ENCODE results near the gene FCHO2.

FCHO2 gene

DNA sequence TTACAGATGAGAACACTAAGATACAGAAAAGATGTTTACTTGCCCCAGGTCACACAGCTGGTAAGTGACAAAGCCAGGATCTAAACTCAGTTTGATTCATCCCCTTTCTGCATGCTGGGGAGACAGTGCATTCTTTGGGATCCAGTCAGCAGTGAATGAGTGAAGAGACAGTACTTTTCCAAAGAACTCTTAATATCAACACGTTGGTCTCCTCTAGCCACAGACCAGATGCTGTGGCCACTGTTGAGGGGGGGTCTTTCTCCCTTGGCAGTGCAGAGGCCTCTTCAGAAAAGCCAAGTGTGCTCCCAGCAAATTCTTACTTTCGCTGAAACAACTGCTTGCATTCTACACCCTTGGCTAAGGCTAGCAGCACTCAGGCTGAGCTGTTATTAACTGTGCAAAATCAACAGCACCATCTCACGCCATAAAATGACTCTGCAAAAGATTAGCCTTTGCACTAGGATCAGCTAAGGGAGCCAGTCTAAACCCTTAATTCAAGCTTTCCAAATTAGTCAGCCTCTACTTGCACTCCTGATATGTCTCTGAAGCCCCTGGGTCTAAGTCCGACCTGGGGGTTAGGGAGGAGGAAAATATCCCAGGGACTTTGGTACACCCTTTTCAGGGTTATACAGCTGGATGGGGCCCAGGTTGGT is 159.7 kb downstream of the FCHO2 start:
- Histone ChIP-seq H3K4me1 (ENCODE audit: insufficient read depth, low read length, severe bottlenecking) (no peaks in the 10 kb centered on the region), H3K27ac (ENCODE audit: low read depth, low read length, poor library complexity, severe bottlenecking) (no peak overlapping the region), H3K79me2 (ENCODE audit: insufficient read depth, low read length) (no peaks in the 10 kb centered on the region), H3K4me3 (ENCODE audit: low read depth, low read length, poor library complexity, severe bottlenecking) (no peak overlapping the region), H2AFZ (ENCODE audit: low read length) (no peak overlapping the region), H3K9ac (ENCODE audit: low read length) (no peak overlapping the region), H4K20me1 (ENCODE audit: insufficient read depth, low read length) (no peaks in the 10 kb centered on the region), H3F3A (ENCODE audit: insufficient read depth, low read length) (no peaks in the 10 kb centered on the region), H3K9me3 (ENCODE audit: low read length) (no peaks in the 10 kb centered on the region), H3K9me2 (ENCODE audit: low read depth, low read length) (no peaks in the 10 kb centered on the region), H3K27me3 (ENCODE audit: insufficient read depth, low read length) (no peaks in the 10 kb centered on the region), H3K4me2 (ENCODE audit: low read length) (no peak overlapping the region), H3K36me3 (ENCODE audit: insufficient read depth, low read length) (no peaks in the 10 kb centered on the region)
- TF ChIP-seq, protein P1, sequence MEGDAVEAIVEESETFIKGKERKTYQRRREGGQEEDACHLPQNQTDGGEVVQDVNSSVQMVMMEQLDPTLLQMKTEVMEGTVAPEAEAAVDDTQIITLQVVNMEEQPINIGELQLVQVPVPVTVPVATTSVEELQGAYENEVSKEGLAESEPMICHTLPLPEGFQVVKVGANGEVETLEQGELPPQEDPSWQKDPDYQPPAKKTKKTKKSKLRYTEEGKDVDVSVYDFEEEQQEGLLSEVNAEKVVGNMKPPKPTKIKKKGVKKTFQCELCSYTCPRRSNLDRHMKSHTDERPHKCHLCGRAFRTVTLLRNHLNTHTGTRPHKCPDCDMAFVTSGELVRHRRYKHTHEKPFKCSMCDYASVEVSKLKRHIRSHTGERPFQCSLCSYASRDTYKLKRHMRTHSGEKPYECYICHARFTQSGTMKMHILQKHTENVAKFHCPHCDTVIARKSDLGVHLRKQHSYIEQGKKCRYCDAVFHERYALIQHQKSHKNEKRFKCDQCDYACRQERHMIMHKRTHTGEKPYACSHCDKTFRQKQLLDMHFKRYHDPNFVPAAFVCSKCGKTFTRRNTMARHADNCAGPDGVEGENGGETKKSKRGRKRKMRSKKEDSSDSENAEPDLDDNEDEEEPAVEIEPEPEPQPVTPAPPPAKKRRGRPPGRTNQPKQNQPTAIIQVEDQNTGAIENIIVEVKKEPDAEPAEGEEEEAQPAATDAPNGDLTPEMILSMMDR (IDR thresholded peaks at IDR 0.05; ENCODE audit: low read length): no peak
- TF ChIP-seq EZH2 (IDR thresholded peaks at IDR 0.05; ENCODE audit: borderline replicate concordance, low read length): no peak

DNA sequence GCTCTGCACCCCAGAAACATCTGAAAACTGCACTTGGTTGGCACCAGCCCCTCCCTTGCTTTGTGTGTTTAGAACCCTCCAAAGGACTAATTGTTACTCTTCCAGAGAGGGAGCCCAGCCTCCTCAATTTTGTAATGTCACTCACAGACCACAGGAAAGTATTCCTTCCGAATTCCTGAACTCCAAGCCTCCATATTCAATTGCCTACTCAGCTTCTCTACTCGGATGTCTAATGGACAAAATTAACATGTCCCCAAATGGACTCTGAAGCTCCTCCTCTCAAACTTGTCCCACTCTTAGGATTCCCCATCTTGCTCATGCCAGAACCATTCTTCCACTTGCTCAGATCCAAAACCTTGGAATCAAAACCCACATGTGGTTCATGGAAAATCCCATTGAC is 160.7 kb downstream of the FCHO2 start:
- Histone ChIP-seq H2AFZ (ENCODE audit: low read length) (no peak overlapping the region), H3K4me2 (ENCODE audit: low read length) (no peak overlapping the region)

DNA sequence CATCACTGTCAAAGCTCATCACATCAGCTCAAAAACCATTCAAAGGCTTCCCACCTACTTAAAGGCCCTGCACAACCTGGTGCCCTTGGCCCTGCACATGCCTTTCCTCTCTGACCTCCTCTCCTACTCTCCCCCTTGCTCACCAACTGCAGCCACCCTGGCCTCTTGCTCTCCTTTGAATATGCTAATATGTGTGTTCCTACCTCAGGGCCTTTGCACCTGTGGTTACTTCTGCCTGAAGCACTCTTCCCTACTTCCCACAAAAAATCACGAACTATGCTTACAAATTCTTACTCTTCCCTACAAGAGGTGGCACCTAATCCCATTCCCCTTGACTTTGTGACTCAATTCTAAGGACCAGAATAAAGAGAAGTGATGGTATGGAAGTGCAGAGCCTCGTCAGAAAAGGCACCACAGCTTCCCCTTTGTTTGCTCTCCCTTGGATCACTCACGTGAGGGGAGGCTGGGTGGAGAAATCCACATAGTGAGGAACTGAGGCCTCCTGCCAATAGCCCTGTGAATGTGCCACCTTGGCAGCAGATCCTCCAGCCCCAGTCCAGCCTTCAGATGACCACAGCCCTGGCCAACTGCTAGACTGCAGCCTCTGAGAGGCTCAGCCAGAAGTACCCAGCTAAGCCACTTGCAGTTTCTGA is 161.4 kb downstream of the FCHO2 start:
- H4K20me1 ChIP-seq (ENCODE audit: insufficient read depth, low read length): no peaks in the 10 kb centered on the region
- no peak overlapping the region for H2AFZ ChIP-seq (ENCODE audit: low read length)
- H3K27ac ChIP-seq (ENCODE audit: low read depth, low read length, poor library complexity, severe bottlenecking): no peak overlapping the region
- H3K79me2 ChIP-seq (ENCODE audit: insufficient read depth, low read length): no peaks in the 10 kb centered on the region
- H3K9me3 ChIP-seq (ENCODE audit: low read length): no peaks in the 10 kb centered on the region
- no peak overlapping the region for H3K4me2 ChIP-seq (ENCODE audit: low read length)
- H3K4me1 ChIP-seq (ENCODE audit: insufficient read depth, low read length, severe bottlenecking): no peaks in the 10 kb centered on the region
- TF ChIP-seq, protein P1 (IDR thresholded peaks at IDR 0.05; ENCODE audit: low read length): no peak
- no peak for TF ChIP-seq EZH2 (IDR thresholded peaks at IDR 0.05; ENCODE audit: borderline replicate concordance, low read length)
- no peak overlapping the region for H3K4me3 ChIP-seq (ENCODE audit: low read depth, low read length, poor library complexity, severe bottlenecking)
- H3K36me3 ChIP-seq (ENCODE audit: insufficient read depth, low read length): no peaks in the 10 kb centered on the region
- no peaks in the 10 kb centered on the region for H3K9me2 ChIP-seq (ENCODE audit: low read depth, low read length)
- no peaks in the 10 kb centered on the region for H3F3A ChIP-seq (ENCODE audit: insufficient read depth, low read length)
- no peak overlapping the region for H3K9ac ChIP-seq (ENCODE audit: low read length)
- H3K27me3 ChIP-seq (ENCODE audit: insufficient read depth, low read length): no peaks in the 10 kb centered on the region

More for the DNA sequence above, 160.7 kb downstream of the FCHO2 start:
- no peaks in the 10 kb centered on the region for H3F3A ChIP-seq (ENCODE audit: insufficient read depth, low read length)
- no peak overlapping the region for H3K27ac ChIP-seq (ENCODE audit: low read depth, low read length, poor library complexity, severe bottlenecking)
- H4K20me1 ChIP-seq (ENCODE audit: insufficient read depth, low read length): no peaks in the 10 kb centered on the region
- H3K36me3 ChIP-seq (ENCODE audit: insufficient read depth, low read length): no peaks in the 10 kb centered on the region
- no peaks in the 10 kb centered on the region for H3K27me3 ChIP-seq (ENCODE audit: insufficient read depth, low read length)
- H3K9me2 ChIP-seq (ENCODE audit: low read depth, low read length): no peaks in the 10 kb centered on the region
- H3K4me1 ChIP-seq (ENCODE audit: insufficient read depth, low read length, severe bottlenecking): no peaks in the 10 kb centered on the region
- TF ChIP-seq, protein P1 (IDR thresholded peaks at IDR 0.05; ENCODE audit: low read length): no peak
- TF ChIP-seq EZH2 (IDR thresholded peaks at IDR 0.05; ENCODE audit: borderline replicate concordance, low read length): no peak
- no peaks in the 10 kb centered on the region for H3K9me3 ChIP-seq (ENCODE audit: low read length)
- H3K79me2 ChIP-seq (ENCODE audit: insufficient read depth, low read length): no peaks in the 10 kb centered on the region
- no peak overlapping the region for H3K4me3 ChIP-seq (ENCODE audit: low read depth, low read length, poor library complexity, severe bottlenecking)
- H3K9ac ChIP-seq (ENCODE audit: low read length): no peak overlapping the region
